OCI-LY1 (cell line): ENCODE results near the gene FGD4.

Experiments
- CTCF ChIP-seq: fragments of 200-600 bp; sonication (generic), shearing (Covaris generic); IDR thresholded peaks from 2 replicates; pipeline ENCODE4 v1.5.1; 2017; ENCODE audit warnings: mild to moderate bottlenecking, antibody characterized with exemption, low read length, moderate library complexity, mixed read lengths
- EZH2 ChIP-seq: fragments of 200-600 bp; sonication (generic), shearing (Covaris generic); IDR thresholded peaks from 2 replicates; pipeline ENCODE4 v1.8.0; 2017; ENCODE audit warnings: borderline replicate concordance, mixed run types, mild to moderate bottlenecking, antibody characterized with exemption, low read length, moderate library complexity, mixed read lengths

- TF ChIP-seq CTCF (no peak), EZH2 (no peak)
Measured at GRCh38 chr12:32669584-32669983, 270.2 kb downstream of the FGD4 start.
